22Rv1 (cell line): ENCODE results near the gene HAT1.

Experiments used
- CTCF ChIP-seq: fragments of 450-650 bp; IDR thresholded peaks from 2 replicates; pipeline ENCODE4 v1.5.1; 2017; ENCODE audit warnings: mild to moderate bottlenecking
- ZFX ChIP-seq: fragments of 450-650 bp; IDR thresholded peaks from 2 replicates; pipeline ENCODE4 v1.6.1; 2017; ENCODE audit warnings: antibody characterized with exemption, borderline replicate concordance

GRCh38 chr2:171985076-171985475 lies 62.8 kb downstream of the HAT1 start:
- no peak for TF ChIP-seq CTCF
- no peak for TF ChIP-seq ZFX
